H4 (cell line): ENCODE measurements around the gene GPATCH11. TPM values are rescaled to one million over a fixed set of nuclear protein-coding genes. Genes with fewer than 3 reads are reported as not detected.

Experiments used
- DNase-seq: peaks from one replicate; pipeline ENCODE4 v3.0.0-alpha.2; 2015; ENCODE audit warnings: low spot score
- total RNA-seq: library from RNA; depleted of rRNA; stranded (reverse); fragments of >200 nt; shearing (Covaris generic); gene quantifications from 2 replicates; pipeline ENCODE4 v1.2.3, GENCODE V29; 2014; rRNA removed

The GPATCH11 gene
- 3.3 and 3.4 TPM in 2 replicates for total RNA-seq

DNA sequence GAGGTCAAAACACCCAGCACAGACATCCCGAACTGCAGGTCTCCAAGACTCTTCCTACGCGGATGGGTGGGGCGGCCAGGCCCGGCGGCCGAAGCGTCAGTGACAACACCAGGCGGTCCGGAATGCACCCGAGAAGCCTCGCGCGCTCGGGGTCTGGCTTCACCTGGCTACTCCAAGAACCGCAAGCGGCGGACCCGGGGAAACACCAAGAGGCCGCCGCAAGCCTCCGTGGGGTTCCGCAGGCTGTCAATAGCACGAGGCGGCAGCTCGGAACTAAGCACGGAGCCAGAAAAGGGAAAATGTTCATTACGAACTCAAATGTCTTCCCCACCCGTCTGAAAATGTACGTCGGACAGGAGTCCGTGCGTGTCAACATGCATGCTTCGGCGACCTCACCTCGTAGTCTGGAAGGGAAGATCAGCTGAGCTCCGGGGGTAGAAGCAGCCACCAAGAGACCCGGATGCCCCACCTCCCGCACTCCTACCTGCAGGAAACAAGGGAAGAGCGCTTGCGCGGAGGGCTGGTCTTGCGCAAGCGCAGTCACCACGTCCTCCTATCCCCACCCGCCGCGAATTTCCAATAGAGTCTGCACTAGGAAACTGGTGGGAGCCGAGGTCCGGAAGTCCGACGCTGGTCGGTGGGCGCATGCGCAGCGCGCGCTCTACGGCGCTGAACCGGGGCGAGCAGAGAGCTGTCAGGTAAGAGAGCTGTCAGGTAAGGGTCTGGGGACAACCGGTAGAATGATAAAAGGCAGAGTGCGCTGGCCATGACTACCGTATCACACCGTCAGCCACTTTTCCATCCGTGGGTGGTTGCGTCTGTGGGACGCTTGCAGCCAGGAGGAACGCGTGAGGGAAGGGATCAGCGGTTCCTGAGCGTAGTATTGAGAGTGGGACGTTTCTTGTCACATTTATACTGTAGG, at the start of gene GPATCH11, which contains the start of gene HEATR5B:
Gene GPATCH11, plus strand, starts transcription at position 646 of the 922 bp plus-strand sequence. CDS start 3,864 bp downstream, outside the sequence.
Gene HEATR5B, minus strand, starts transcription at position 500 of the 922 bp plus-strand sequence. CDS start 958 bp downstream, outside the sequence.
- DNase-seq = peak; percentile 73

GRCh38 chr2:37037771-37038170, 46.5 kb upstream of the GPATCH11 start:
- no peak for DNase-seq

DNA sequence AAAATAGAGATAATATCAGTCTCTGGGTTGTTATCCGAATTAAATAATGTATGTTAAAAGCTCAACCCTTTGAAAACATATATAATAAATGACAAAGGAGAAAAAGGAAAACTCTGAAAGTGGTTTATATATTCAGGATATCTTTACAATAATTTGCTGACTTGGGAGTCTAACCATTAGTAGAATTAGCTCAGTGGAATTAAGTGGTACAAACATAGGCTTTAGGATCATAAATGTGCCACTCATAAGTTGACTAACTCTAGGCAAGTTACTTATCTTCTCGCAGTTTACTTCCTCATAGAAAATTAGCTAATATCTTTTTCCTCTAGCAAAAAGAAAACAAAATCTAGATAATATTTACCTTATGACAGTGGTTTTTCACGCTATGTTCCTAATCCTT, 44.7 kb upstream of the GPATCH11 start:
- DNase-seq = no peak

- DNase-seq = no peak
Observed at GRCh38 chr2:37052600-37053332, 31.6 kb upstream of the GPATCH11 start.

DNA sequence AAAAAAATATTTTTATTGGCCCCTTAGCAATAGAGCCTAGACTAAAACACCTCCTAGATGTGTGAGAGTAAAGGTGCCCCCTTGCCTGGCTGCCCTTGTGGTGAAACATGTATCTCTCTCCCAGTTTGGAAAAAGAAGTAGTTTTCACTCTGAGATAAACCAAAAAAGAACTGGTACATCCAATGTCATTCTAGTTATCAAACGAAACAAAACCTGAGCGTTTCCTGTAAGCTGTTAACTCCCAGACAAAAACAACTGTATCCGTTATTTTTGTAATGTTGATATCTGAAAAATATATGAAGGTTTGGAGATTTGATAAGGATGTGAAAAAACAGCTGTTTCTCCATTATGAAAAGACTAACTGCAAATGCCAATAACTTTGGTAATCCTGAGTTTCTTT, 24.5 kb upstream of the GPATCH11 start:
- no peak for DNase-seq

GRCh38 chr2:37060446-37060845, 23.9 kb upstream of the GPATCH11 start:
- DNase-seq = no peak

- no peak for DNase-seq
Observed at GRCh38 chr2:37061013-37061711, 23.2 kb upstream of the GPATCH11 start.

DNA sequence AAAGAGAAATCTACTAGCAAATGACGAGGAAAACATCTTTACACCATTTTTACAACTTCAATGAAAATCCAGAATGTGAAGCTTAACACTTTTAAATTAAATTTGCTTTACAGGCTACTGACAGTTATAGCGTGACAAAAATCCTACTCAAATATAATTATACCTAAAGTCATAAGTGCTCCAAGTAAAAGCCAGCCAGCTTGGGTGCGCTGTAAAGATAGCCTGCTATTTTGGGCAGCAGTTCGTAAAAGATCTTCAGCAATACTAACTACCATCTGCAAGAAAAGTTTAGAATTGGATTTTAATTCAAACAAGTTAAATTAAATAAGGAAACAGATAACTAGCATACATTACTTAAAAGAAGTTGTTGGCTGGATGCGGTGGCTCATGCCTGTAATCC, 22.5 kb upstream of the GPATCH11 start:
- DNase-seq = no peak

DNA sequence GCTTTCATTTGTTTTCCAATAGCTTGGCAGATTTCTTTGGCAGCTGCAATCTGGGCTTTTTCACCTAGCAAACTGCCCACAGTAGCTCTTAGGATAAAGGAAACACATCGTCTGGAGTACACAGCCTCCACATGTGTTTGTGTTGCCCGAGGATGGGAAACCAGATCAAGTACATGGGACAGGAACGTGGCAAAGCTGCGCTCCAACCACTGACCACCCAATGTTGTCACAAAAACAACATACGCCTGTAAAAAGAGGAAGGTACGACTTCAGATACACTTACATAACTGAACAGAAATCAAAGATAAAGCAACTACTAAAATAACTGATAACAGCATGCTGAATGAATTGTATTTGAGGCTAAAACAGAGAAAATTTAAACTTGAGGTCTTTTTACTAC, 15.6 kb upstream of the GPATCH11 start:
- no peak for DNase-seq

DNA sequence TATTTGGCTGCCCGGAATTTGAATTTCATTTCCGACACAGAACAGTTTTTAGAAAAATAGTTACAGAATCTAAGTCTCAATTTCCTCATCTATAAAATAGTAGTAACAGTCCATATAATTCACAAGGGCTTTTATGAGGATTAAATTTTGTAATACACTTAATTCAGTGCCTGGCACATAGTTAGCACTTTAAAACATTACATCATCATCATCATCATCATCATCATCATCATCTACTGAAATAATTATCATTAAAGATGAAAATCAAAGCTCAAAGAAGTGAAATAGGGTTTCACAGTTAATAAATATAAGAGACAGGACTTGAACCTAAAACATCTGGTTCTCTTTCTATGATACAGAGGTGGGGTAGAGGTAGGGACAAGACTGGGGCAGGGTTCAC, 13.4 kb upstream of the GPATCH11 start:
- no peak for DNase-seq

- no peak for DNase-seq
Observed at GRCh38 chr2:37080266-37080665, 4.1 kb upstream of the GPATCH11 start.

- no peak for DNase-seq
Observed at GRCh38 chr2:37080689-37081088, 3.6 kb upstream of the GPATCH11 start.

GRCh38 chr2:37084797-37085196, 479 bp downstream of the GPATCH11 start:
- no peak for DNase-seq

DNA sequence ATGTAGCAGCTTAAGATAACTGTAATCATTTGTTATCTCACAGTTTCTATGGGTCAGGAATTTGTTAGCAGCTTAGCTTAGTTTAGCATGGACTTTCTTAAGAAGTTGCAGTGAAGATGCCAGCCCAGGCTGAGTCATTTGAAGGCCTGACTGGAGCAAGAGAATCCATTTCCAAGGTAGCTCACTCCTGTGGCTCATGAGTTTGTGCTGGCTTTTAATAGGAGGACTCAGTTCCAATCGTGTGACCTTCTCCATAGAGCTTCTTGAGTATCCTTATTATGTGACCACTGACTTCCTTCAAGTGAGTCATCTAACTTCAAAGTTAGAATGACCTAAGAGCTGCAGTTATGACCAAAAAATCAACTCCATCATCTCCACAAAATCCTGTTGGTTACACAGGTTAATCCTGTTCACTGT, 1.4 kb downstream of the GPATCH11 start:
- peak; percentile 2 for DNase-seq

DNA sequence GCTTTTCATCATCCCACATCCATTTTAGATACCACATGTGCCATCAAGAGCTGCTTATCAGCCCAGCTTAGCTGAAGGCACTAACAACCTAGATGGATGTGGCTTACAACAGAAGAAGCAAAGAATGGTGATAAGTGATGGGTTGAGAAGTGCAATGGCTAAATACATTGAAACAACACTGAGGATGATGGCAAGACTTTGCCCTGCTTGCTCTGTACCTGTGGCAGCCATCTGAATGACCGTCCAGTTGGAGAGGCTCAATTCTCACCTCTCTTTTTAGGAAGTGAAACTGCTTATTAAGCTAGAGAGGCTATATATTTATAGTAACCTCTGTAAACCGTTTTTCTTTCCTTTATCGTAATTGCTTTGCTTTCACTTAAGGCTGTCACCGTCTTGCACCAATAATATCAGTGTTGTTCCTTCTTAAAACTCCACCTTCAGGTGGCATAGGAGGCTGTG, 5.7 kb downstream of the GPATCH11 start:
- no peak for DNase-seq

GRCh38 chr2:37091873-37092272, 7.6 kb downstream of the GPATCH11 start:
- DNase-seq = no peak

DNA sequence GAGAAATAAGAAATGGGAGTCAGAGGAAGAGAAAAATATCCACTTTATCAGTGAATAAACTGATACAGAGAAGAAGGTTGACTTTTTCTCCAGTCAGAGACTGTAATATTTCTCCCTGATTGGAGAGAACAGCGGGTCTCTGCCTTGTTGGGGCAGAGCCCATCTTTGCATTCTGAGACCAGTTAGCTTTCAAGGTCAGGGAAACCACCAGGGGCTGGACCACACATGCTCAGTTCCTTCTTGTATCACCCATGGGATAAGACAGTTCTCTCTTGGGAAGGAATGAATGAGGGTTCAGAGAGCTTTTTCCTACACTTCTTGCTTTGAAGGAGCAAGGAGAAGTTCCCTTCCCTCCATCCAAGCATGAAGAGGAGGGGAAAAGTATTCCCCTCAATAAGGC, 12.2 kb downstream of the GPATCH11 start:
- DNase-seq = no peak

DNA sequence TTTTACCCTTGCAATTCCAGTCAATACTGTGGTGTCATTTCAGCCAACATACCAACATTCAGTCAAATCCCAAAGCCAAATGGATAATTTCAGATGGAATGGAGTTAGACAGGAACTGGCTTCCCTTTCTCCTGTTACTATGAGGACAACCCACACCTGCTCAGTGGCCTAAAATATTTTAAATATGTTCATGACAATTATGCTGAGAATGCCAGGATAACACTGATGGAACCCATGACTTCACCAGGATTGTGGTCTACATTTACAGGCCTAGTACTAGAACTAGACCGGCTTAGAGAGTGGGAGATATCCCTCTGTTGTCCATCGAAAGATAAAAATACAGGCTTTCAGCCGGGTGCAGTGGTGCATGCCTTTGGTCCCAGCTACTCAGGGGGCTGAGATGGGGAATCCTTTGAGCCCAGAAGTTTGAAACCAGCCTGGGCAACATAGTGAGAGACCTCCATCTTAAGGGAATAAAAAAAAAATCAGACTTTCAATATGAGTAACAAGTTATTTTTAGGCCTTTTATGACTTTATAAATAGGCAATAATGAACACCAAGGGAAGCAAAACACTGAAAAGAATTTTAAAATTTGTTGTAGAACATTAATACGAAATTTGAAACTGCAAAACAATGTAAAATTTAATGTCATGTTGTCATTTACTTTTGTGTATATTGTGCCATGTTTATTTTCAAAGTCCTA, 14.2 kb downstream of the GPATCH11 start:
- no peak for DNase-seq

DNA sequence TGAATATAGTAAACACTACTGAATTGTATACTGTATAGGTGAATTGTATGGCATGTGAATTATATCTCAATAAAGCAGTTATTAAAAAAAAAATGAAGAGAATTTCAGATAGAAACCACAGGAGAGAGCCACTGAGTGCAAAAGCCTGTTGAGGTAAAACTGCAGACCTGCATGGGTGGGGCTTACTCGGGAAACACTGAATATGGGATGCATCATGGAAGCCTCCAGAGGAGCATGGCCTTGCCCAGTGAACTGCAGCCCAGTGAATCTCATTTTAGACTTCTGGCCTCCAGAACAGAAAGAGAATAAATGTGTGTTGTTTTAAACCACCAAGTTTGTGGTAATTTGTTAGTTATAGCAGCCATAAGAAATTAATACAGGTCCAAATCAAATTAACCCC, 15.7 kb downstream of the GPATCH11 start:
- no peak for DNase-seq

GRCh38 chr2:37102588-37102987, 18.3 kb downstream of the GPATCH11 start:
- DNase-seq = no peak

- DNase-seq = no peak
Observed at GRCh38 chr2:37104178-37104577, 19.9 kb downstream of the GPATCH11 start.
